Ovary (tissue), 3 donors: ENCODE data around the gene MAN2A2.

Experiments
- POLR2A ChIP-seq: fragments of 450-650 bp; IDR thresholded peaks from one replicate; pipeline ENCODE4 v1.6.1; 2017; ENCODE audit warnings: antibody characterized with exemption, mild to moderate bottlenecking, moderate library complexity
- TF ChIP-seq, protein P1 (sequence below), 3 donors: fragments of 450-650 bp in 2 of 3; fragments of 200-600 bp in 1 of 3; IDR thresholded peaks; one replicate each; pipeline versions ENCODE4 v1.5.1 to v1.8.0; 2016 to 2022; ENCODE audit warnings: antibody characterized with exemption in 3 of 3, mild to moderate bottlenecking in 1 of 3
- donor health status: DM: no; HTN: no; CAD: no.

DNA sequence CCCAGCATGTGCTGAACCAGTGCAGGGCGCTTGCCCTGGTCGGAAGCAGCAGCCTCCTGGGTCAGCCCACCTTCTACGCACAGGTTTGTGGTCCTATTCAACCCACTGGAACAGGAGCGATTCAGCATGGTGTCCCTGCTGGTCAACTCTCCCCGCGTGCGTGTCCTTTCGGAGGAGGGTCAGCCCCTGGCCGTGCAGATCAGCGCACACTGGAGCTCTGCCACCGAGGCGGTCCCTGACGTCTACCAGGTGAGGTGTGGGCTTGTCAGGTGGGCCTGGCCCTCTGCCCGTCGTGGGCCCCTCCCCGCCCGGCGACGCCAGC is 8.2 kb downstream of the MAN2A2 start:
- TF ChIP-seq POLR2A = no peak
- TF ChIP-seq, protein P1, sequence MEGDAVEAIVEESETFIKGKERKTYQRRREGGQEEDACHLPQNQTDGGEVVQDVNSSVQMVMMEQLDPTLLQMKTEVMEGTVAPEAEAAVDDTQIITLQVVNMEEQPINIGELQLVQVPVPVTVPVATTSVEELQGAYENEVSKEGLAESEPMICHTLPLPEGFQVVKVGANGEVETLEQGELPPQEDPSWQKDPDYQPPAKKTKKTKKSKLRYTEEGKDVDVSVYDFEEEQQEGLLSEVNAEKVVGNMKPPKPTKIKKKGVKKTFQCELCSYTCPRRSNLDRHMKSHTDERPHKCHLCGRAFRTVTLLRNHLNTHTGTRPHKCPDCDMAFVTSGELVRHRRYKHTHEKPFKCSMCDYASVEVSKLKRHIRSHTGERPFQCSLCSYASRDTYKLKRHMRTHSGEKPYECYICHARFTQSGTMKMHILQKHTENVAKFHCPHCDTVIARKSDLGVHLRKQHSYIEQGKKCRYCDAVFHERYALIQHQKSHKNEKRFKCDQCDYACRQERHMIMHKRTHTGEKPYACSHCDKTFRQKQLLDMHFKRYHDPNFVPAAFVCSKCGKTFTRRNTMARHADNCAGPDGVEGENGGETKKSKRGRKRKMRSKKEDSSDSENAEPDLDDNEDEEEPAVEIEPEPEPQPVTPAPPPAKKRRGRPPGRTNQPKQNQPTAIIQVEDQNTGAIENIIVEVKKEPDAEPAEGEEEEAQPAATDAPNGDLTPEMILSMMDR (IDR thresholded peaks at IDR 0.05) = no peak
